Upper lobe of left lung (tissue), 6 donors: Measurements from ENCODE around the gene TBPL2. TPM values are rescaled to one million over a fixed set of nuclear protein-coding genes. Genes with fewer than 3 reads are reported as not detected.

Experiments
- ATAC-seq, 2 donors: fragments of 200-7000 bp; cut with Tn5 transposase; one replicate each; pipeline ENCODE4 v1.9.1; 2022; ENCODE audit warnings: mild to moderate bottlenecking in 2 of 2, moderate library complexity in 2 of 2; ENCODE audit not compliant: low FRiP score in 2 of 2
- DNase-seq, 2 donors: peaks; one replicate each; pipeline ENCODE4 v3.0.0-alpha.2; 2019 to 2020
- H3K27ac ChIP-seq, 4 donors: fragments of 200-600 bp; sonication (generic); one replicate each; pipeline ENCODE4 v1.5.1; 2016 to 2019
- H3K27me3 ChIP-seq, 4 donors: fragments of 200-600 bp; sonication (generic); one replicate each; pipeline ENCODE4 v1.5.1; 2017 to 2019
- H3K36me3 ChIP-seq, 4 donors: fragments of 200-600 bp; sonication (generic); one replicate each; pipeline ENCODE4 v1.5.1; 2016 to 2019
- H3K4me1 ChIP-seq, 4 donors: fragments of 200-600 bp; sonication (generic); one replicate each; pipeline ENCODE4 v1.5.1; 2018 to 2019
- H3K4me3 ChIP-seq, 4 donors: fragments of 200-600 bp; sonication (generic); one replicate each; pipeline ENCODE4 v1.5.1; 2017 to 2019; ENCODE audit warnings: mild to moderate bottlenecking in 2 of 4, moderate library complexity in 1 of 4
- H3K9me3 ChIP-seq, 4 donors: fragments of 200-600 bp; sonication (generic); one replicate each; pipeline ENCODE4 v1.5.1; 2018 to 2019
- EP300 ChIP-seq, 4 donors: sonication (generic); formaldehyde crosslinking; IDR thresholded peaks; one replicate each; pipeline ENCODE4 v1.5.1; 2017; ENCODE audit warnings: antibody characterized with exemption in 4 of 4, control low read depth in 2 of 4
- POLR2A ChIP-seq, 4 donors: fragments of 450-650 bp; IDR thresholded peaks; one replicate each; pipeline ENCODE4 v1.5.1; 2016 to 2017; ENCODE audit warnings: antibody characterized with exemption in 4 of 4, mild to moderate bottlenecking in 2 of 4
- POLR2AphosphoS5 ChIP-seq, 2 donors: sonication (generic); formaldehyde crosslinking; IDR thresholded peaks; one replicate each; pipeline ENCODE4 v1.5.1; 2017; ENCODE audit warnings: antibody characterized with exemption in 2 of 2
- WGBS, 2 donors: methylation state at CpG; one replicate each; pipeline ENCODE4 v1.1.5; 2017 to 2018; 5-methylcytosine and 5-hydroxymethylcytosine counted together
- total RNA-seq, 6 donors: library from RNA; depleted of rRNA in 4 of 6; stranded (reverse); fragments of >200 nt in 4 of 6; gene quantifications; one replicate each; pipeline versions ENCODE4 v1.1.0 to v1.2.1, GENCODE V29; 2016 to 2021
- TF ChIP-seq, protein P1 (sequence below), 6 experiments: fragments of 450-650 bp in 4 of 6; fragments of 200-600 bp in 2 of 6; sonication (generic) in 2 of 6; IDR thresholded peaks; one replicate each; pipeline ENCODE4 v1.5.1; 2016 to 2019; ENCODE audit warnings: antibody characterized with exemption in 6 of 6
- donor health status: DM: no; HTN: no; CAD: no; lungs with moderate emphysema.
- donor health status: DM: no; HTN: yes; CAD: no; lungs with severe emphysema.

Gene TBPL2
- total RNA-seq, 6 donors from 2014 or later: not detected

DNA sequence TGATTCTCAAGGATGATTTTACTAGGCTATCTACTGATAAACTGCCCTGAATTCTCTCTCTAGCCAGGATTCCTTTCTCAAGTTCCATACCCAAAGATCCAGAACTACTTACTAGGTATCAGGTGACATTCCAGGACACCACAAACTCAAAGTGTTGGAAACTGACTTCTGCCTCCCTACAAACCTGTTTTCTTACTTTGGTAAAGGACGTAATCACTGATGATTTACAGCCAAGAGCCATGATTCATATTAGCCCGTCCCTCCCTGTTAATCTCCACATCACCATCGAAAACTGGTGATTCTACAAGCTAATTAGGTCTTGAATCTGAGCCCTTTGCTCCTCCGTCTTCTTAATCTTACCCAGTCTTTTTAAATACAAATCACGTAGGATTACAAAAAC is 27.7 kb downstream of the TBPL2 start:
- TF ChIP-seq POLR2AphosphoS5 (IDR thresholded peaks at IDR 0.05) (no peak), POLR2A (IDR thresholded peaks at IDR 0.05) (no peak)
- TF ChIP-seq, protein P1, sequence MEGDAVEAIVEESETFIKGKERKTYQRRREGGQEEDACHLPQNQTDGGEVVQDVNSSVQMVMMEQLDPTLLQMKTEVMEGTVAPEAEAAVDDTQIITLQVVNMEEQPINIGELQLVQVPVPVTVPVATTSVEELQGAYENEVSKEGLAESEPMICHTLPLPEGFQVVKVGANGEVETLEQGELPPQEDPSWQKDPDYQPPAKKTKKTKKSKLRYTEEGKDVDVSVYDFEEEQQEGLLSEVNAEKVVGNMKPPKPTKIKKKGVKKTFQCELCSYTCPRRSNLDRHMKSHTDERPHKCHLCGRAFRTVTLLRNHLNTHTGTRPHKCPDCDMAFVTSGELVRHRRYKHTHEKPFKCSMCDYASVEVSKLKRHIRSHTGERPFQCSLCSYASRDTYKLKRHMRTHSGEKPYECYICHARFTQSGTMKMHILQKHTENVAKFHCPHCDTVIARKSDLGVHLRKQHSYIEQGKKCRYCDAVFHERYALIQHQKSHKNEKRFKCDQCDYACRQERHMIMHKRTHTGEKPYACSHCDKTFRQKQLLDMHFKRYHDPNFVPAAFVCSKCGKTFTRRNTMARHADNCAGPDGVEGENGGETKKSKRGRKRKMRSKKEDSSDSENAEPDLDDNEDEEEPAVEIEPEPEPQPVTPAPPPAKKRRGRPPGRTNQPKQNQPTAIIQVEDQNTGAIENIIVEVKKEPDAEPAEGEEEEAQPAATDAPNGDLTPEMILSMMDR (IDR thresholded peaks at IDR 0.05): no peak
- 73 to 81% methylated on average over 5 of the region's 5 CpGs for WGBS, 2 donors
- DNase-seq: no peak

DNA sequence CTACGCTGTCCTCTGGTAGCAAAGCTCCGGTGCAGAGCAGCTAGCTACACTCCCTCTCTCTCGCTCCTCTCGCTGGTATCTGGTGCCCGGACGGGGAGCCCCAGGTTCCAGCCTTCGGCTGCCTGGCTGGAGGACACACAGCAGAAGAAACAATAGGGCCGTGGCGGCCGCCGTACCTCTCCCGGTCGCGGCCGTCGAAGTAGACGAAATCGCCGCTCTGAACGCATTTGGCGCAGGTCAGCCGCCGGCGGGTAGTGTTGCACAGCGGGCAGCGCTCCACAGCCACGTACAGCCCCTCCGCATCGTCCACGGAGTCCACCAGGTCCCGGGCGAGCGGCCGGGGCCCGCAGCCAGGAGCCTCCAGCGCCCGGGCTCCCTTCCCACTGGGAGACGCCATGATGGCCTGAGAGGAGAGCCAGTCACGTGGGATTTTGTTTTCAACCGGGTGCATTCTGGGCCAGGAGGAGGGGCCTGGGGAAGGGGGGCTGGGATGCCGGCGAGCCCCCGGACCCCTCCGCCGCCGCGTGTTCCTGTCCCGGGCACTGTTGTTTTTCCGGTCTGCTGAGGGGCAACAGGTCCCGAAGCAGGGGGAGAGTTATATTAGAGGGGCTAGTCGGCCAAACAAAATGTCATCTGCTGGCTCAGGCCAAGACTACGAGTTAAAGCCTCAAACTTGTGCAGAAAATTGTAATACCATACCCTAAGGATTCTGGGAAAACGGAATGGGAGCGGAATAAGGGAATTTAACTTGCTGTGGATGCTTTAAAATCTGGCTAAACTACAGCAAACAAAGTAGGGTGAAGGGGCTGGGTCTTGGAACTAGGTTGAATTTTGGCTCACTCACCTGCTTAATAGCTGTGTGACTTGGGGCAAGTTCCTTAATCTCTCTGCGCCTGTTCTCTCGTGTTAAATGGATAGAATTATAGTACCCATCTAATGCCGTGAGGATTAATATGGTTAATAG is 28.7 kb downstream of the TBPL2 start, which contains the start of gene ATG14:
Gene ATG14, minus strand, starts transcription at position 405 of the 964 bp plus-strand sequence. Its CDS starts 8 bp downstream, at position 397.
- peak within 1 kb of the TSS; percentile 71 to 92 (median 79) for H3K27ac ChIP-seq
- DNase-seq: peak; percentile 84 to 92
- H3K9me3 ChIP-seq: no peaks in the 10 kb centered on the region
- H3K4me3 ChIP-seq: peak within 1 kb of the TSS; percentile 70 to 93 (median 77)
- peaks cover 10 to 25% (median 19%) of the 10 kb centered on the region in 4 donors for H3K4me1 ChIP-seq
- TF ChIP-seq POLR2A (IDR thresholded peaks at IDR 0.05) (peak in 3 of 4 donors; percentile 61 to 71 (median 64)), EP300 (IDR thresholded peaks at IDR 0.05) (no peak), POLR2AphosphoS5 (IDR thresholded peaks at IDR 0.05) (peak; percentile 59 to 81)
- TF ChIP-seq, protein P1 (IDR thresholded peaks at IDR 0.05): peak in 1 of 6 experiments; percentile 8
- no peaks in the 10 kb centered on the region for H3K27me3 ChIP-seq
- 6 to 13% methylated on average over 13 to 41 of the region's 57 CpGs for WGBS, 2 donors
- peaks cover 0 to 2% (median 0%) of the 10 kb centered on the region in 4 donors for H3K36me3 ChIP-seq
- peak; percentile 96 to 100 for ATAC-seq

More for the DNA sequence above, 27.7 kb downstream of the TBPL2 start:
- Histone ChIP-seq H3K4me3 (no peak overlapping the region), H3K27me3 (no peaks in the 10 kb centered on the region), H3K27ac (no peak overlapping the region), H3K4me1 (peaks cover 10 to 25% (median 19%) of the 10 kb centered on the region in 4 donors), H3K36me3 (no peaks in the 10 kb centered on the region), H3K9me3 (no peaks in the 10 kb centered on the region)
- ATAC-seq: no peak

DNA sequence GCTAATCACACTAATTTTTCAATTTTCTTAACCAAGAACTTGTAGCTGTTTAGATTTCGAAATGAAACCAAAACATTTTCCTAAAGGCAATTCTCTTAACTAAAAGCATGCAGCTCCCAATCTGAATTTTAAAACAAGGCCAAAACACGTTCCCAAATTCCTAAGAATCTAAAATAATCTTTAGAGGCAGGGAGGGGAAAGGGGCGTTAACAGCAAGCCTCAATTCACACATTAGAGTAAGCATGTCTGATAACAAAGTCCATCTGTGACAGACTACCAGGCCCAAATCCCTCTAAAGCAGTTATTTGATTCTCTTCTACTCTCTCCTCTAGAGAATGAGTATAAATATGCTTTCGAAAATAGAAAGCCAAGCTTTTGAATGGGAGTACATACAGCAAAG is 29.5 kb downstream of the TBPL2 start:
- peaks cover 0 to 2% (median 0%) of the 10 kb centered on the region in 4 donors for H3K36me3 ChIP-seq
- peak overlapping the region in 3 of 4 donors; percentile 75 to 92 (median 83) for H3K27ac ChIP-seq
- peaks cover 10 to 25% (median 19%) of the 10 kb centered on the region in 4 donors for H3K4me1 ChIP-seq
- ATAC-seq (no peak), DNase-seq (no peak)
- H3K4me3 ChIP-seq: peak overlapping the region; percentile 70 to 93 (median 77)
- H3K27me3 ChIP-seq: no peaks in the 10 kb centered on the region
- no peaks in the 10 kb centered on the region for H3K9me3 ChIP-seq
- WGBS, 2 donors: 15 to 17% methylated on average over 4 of the region's 4 CpGs
- no peak for TF ChIP-seq POLR2AphosphoS5 (IDR thresholded peaks at IDR 0.05)
- TF ChIP-seq POLR2A (IDR thresholded peaks at IDR 0.05): no peak
- TF ChIP-seq EP300 (IDR thresholded peaks at IDR 0.05): no peak
- TF ChIP-seq, protein P1 (IDR thresholded peaks at IDR 0.05): no peak

DNA sequence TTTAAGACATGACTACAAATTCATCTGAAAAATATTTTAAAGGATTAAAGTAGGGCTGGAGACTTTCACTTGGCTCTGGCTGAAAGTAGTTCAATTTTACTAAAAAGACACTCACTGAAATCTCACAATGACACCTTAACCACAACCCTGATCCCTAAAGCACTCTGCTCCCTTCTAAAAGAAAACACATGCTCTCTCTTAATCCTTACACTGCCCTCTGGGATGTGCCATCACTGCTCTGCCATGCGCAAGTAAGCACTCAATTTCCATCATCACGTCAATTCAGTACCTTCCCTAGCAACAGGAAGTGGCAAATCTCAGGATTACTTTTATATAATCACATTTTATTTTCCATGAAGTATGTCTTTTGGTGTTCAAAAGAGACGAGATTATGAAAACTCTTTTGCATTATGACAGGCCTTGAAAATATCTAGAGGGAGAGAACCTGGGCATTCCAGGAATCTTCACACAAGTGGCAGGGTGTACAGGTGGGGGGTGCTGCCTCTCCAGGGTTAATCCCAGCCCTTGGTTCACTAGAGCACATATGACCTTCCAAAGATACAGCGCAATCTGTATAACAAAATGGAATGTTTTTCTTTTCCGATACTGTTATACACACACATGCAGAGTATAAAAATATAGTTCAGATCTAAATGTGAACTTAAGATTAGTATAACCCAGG is 36.1 kb downstream of the TBPL2 start:
- Histone ChIP-seq H3K27me3 (no peaks in the 10 kb centered on the region), H3K27ac (no peak overlapping the region), H3K36me3 (peaks cover 0 to 2% (median 0%) of the 10 kb centered on the region in 4 donors), H3K4me1 (peaks cover 0 to under 1% (median 0%) of the 10 kb centered on the region in 4 donors), H3K4me3 (no peak overlapping the region), H3K9me3 (no peaks in the 10 kb centered on the region)
- DNase-seq (no peak), ATAC-seq (no peak)
- WGBS, 2 donors: 78 to 82% methylated on average over 5 of the region's 5 CpGs
- TF ChIP-seq POLR2AphosphoS5 (IDR thresholded peaks at IDR 0.05) (no peak), POLR2A (IDR thresholded peaks at IDR 0.05) (no peak)

DNA sequence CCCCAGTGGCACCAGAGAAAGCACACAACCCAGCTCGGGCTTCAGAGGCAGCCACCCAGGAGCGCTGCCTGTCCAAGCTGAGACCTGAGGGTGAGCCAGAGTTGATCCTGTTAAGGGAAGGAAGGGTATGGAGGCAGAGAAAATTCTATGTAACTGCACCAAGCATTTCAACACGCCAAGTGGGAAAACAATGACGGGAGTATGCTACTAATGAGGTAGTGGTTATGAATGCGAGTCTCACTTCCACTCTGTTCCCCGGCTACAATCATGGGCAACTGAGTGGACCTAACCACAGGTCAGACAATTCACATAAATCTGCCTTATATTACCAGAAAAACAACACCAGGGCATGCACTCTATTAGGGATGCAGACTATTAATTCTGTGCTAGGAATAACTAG is 38.7 kb downstream of the TBPL2 start:
- H3K9me3 ChIP-seq: no peaks in the 10 kb centered on the region
- H3K36me3 ChIP-seq: no peaks in the 10 kb centered on the region
- no peak overlapping the region for H3K27ac ChIP-seq
- no peak overlapping the region for H3K4me3 ChIP-seq
- ATAC-seq (no peak), DNase-seq (no peak)
- H3K27me3 ChIP-seq: no peaks in the 10 kb centered on the region
- TF ChIP-seq, protein P1 (IDR thresholded peaks at IDR 0.05): no peak
- no peak for TF ChIP-seq POLR2A (IDR thresholded peaks at IDR 0.05)
- no peak for TF ChIP-seq POLR2AphosphoS5 (IDR thresholded peaks at IDR 0.05)
- no peak for TF ChIP-seq EP300 (IDR thresholded peaks at IDR 0.05)
- H3K4me1 ChIP-seq: peaks cover 0 to 7% (median 0%) of the 10 kb centered on the region in 4 donors
- 79 to 91% methylated on average over 6 of the region's 6 CpGs for WGBS, 2 donors
